Measurements from ENCODE around the gene BAIAP2. TPM values are rescaled to one million over a fixed set of nuclear protein-coding genes. Genes with fewer than 3 reads are reported as not detected.
A peak's percentile ranks its signal among the peaks of the same experiment; 100 is the strongest.

BAIAP2 gene
- total and polyA plus RNA-seq, 12 donors: 3.1 to 33.4 (median 14.6) TPM

DNA sequence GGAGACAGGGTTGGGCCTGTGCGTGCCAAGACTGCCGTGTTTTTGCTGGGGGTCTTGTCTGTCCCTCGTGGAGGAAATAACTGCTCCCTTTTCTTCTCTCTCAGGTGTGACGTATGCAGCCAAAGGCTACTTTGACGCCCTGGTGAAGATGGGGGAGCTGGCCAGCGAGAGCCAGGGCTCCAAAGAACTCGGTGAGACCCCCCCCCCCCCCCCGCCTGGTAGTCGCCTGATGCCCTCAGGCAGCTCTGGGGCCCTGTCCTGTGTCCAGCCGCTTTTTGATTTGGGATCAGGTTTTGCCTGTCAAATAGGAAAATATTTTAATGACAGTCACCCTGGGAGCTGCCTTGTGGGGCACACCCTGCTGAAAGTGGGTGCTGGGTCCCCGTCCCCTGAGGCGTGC, 22.8 kb downstream of the BAIAP2 start:
- 75 to 86% (median 83%) methylated on average over 6 to 12 of the region's 12 CpGs for WGBS, 4 donors
- H3K27ac ChIP-seq: peak overlapping the region in 2 of 5 donors; percentile 45 to 58
- no peak for DNase-seq
- peaks cover 0 to 3% of the 10 kb centered on the region in 2 donors for H3K36me3 ChIP-seq (replicated peaks in 1 of 2)
- intact Hi-C loops (cut with DNase I): no loop called here
- no peaks in the 10 kb centered on the region for H3K9me3 ChIP-seq (replicated peaks in 1 of 3)
- H3K4me3 ChIP-seq: no peak overlapping the region
- H3K4me1 ChIP-seq (replicated peaks in 1 of 2): peaks cover 0 to 11% of the 10 kb centered on the region in 2 donors
- no peaks in the 10 kb centered on the region for H3K27me3 ChIP-seq
- TF ChIP-seq, protein P1, sequence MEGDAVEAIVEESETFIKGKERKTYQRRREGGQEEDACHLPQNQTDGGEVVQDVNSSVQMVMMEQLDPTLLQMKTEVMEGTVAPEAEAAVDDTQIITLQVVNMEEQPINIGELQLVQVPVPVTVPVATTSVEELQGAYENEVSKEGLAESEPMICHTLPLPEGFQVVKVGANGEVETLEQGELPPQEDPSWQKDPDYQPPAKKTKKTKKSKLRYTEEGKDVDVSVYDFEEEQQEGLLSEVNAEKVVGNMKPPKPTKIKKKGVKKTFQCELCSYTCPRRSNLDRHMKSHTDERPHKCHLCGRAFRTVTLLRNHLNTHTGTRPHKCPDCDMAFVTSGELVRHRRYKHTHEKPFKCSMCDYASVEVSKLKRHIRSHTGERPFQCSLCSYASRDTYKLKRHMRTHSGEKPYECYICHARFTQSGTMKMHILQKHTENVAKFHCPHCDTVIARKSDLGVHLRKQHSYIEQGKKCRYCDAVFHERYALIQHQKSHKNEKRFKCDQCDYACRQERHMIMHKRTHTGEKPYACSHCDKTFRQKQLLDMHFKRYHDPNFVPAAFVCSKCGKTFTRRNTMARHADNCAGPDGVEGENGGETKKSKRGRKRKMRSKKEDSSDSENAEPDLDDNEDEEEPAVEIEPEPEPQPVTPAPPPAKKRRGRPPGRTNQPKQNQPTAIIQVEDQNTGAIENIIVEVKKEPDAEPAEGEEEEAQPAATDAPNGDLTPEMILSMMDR (IDR thresholded peaks at IDR 0.05): no peak
- no peak for TF ChIP-seq POLR2A (IDR thresholded peaks at IDR 0.05)

DNA sequence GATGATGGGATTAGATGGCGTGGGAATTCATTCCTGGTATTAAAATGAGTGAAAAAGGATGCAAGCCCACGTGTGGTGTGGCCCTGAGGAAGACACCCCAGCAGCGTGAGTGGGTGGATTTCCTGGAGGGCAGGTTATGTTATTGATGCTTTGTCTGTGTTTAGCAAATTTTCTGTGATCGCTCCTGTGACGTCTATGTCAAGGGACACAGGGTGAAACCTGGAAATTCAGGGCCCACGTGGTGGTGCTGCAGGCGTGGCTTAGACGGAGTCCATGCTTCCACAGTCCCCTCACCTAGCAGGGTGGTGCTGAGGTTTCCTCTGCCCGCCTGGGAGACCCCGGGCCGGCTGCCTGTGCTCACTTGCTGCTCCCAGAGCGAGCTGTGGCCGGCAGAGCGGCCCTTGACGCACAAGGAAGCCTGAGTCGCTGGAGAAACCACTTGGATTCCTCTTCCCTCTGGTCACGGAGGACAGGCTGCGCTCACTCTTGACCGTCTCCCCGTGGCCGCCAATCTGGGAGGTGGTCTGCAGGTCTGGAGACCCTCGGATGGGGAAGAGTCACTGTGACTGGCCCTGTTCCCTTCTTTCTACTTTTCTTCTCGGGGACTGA, 23.4 kb downstream of the BAIAP2 start:
- no peak for DNase-seq
- Histone ChIP-seq H3K27ac (peak overlapping the region in 2 of 5 donors; percentile 45 to 58), H3K4me3 (no peak overlapping the region), H3K36me3 (replicated peaks in 1 of 2) (peaks cover 0 to 3% of the 10 kb centered on the region in 2 donors), H3K9me3 (replicated peaks in 1 of 3) (no peaks in the 10 kb centered on the region), H3K4me1 (replicated peaks in 1 of 2) (peaks cover 0 to 11% of the 10 kb centered on the region in 2 donors), H3K27me3 (no peaks in the 10 kb centered on the region)
- WGBS, 4 donors: 88 to 90% (median 88%) methylated on average over 17 to 23 of the region's 23 CpGs
- intact Hi-C loops (cut with DNase I): no loop called here
- TF ChIP-seq, protein P1 (IDR thresholded peaks at IDR 0.05): no peak
- no peak for TF ChIP-seq POLR2A (IDR thresholded peaks at IDR 0.05)

DNA sequence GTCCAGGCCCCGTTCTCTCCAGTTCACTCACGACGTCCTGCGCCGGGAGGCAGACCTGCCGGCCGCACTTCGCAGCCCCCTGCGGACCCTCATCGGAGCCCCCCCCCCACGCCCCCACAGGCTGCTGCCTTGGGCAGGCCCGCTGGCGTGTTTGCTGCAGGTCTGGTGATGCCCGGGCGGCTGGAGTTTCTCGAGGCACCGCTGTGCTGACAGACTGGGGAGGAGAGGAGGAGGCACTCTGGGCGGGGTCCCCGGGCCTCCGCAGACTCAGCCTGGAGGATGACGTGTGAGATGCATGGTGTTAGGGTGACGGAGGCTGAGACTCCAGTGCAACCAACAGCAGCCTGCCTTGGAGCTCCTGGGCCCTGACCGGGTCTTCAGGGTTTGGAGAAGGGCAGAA, 24.1 kb downstream of the BAIAP2 start:
- no peaks in the 10 kb centered on the region for H3K9me3 ChIP-seq (replicated peaks in 1 of 3)
- H3K4me3 ChIP-seq: no peak overlapping the region
- peak overlapping the region in 1 of 5 donors; percentile 58 for H3K27ac ChIP-seq
- peaks cover 0 to 3% of the 10 kb centered on the region in 2 donors for H3K36me3 ChIP-seq (replicated peaks in 1 of 2)
- H3K4me1 ChIP-seq (replicated peaks in 1 of 2): peaks cover 0 to 11% of the 10 kb centered on the region in 2 donors
- peak in 1 of 7 donors; percentile 90 for DNase-seq
- intact Hi-C loops (cut with DNase I): no loop called here
- 84 to 88% (median 87%) methylated on average over 10 to 23 of the region's 23 CpGs for WGBS, 4 donors
- no peaks in the 10 kb centered on the region for H3K27me3 ChIP-seq
- TF ChIP-seq, protein P1 (IDR thresholded peaks at IDR 0.05): no peak
- no peak for TF ChIP-seq POLR2A (IDR thresholded peaks at IDR 0.05)

DNA sequence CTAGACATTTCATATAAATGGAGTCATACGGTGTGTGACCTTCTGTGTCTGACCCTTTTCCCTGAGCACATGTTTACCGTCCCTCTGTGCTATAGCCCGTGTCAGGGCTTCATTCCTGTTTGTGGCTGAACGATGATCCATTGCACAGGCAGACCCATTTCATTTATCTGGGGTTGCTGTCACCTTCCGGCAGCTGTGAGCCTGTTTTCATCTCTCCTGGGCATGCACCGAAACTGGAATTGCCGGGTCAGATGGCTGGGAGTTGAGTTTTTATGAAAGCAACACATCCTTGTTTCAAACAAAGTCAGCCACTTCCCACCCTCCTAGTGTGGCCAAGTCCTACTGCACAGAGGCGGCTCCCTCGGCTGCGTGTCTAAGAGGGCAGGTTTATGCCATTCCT, 25.5 kb downstream of the BAIAP2 start:
- Histone ChIP-seq H3K27ac (no peak overlapping the region), H3K36me3 (replicated peaks in 1 of 2) (peaks cover 0 to 3% of the 10 kb centered on the region in 2 donors), H3K4me3 (no peak overlapping the region), H3K27me3 (no peaks in the 10 kb centered on the region), H3K4me1 (replicated peaks in 1 of 2) (peaks cover 0 to 11% of the 10 kb centered on the region in 2 donors), H3K9me3 (replicated peaks in 1 of 3) (no peaks in the 10 kb centered on the region)
- no peak for DNase-seq
- WGBS, 4 donors: 85 to 93% (median 87%) methylated on average over 10 of the region's 10 CpGs
- intact Hi-C loops (cut with DNase I): no loop called here
- TF ChIP-seq POLR2A (IDR thresholded peaks at IDR 0.05): no peak
- TF ChIP-seq, protein P1 (IDR thresholded peaks at IDR 0.05): no peak
